GM19467 (cell line): ENCODE data around the gene SLIT3.

Source experiments
- ATAC-seq: cut with Tn5 transposase; IDR thresholded peaks from one replicate; pipeline ENCODE4 v1.9.1; 2021; ENCODE audit warnings: mild to moderate bottlenecking, moderate library complexity; ENCODE audit not compliant: unreplicated experiment

SLIT3 gene

GRCh38 chr5:169272111-169272510 lies 28.8 kb downstream of the SLIT3 start:
- no peak for ATAC-seq

DNA sequence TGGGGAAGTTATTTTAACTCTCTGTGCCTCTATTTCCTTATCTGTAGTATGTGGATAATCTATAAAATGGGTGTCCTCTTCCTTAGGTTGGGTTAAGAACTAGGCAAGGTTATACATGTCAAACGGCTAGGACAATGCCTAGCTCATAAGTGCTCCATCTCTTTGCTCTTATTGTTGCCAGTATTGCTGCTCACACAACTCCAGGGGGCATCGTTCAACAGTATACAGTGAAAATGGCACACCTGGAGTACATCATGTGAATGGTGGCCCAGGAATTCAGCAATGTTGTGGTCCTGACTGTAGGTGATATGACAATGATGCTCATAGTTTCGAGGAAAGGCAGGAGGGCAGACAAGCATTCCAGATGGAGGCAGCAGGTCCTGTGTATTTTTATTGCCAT lies 30.1 kb downstream of the SLIT3 start:
- ATAC-seq, result no peak

GRCh38 chr5:169268019-169268418 lies 32.9 kb downstream of the SLIT3 start:
- ATAC-seq, result no peak

- ATAC-seq, result no peak
Measured at GRCh38 chr5:169265888-169266287, 35.1 kb downstream of the SLIT3 start.

DNA sequence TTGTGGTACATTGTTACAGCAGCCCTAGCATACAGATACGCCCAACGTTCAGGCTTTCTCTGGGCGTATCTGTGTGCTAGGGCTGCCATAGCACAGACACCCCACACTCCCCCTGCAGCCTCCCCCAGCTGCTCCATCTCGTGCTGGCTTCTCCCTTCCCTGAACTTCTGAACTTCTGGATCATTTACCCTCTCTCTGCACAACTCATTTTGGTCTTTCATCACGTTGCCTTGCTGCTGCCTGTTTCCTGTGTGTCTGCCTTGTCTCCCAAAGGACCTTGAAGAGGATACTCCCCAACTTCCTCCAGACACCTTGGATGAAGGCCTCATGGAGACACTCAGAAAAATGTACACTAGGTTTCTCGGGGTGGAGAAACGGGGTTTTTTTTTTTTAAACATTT lies 37.3 kb downstream of the SLIT3 start:
- ATAC-seq, result no peak

- no peak for ATAC-seq
Measured at GRCh38 chr5:169260896-169261569, 39.9 kb downstream of the SLIT3 start.

GRCh38 chr5:169258372-169259000 lies 42.5 kb downstream of the SLIT3 start:
- no peak for ATAC-seq

- ATAC-seq, result no peak
Measured at GRCh38 chr5:169256191-169256590, 44.7 kb downstream of the SLIT3 start.

DNA sequence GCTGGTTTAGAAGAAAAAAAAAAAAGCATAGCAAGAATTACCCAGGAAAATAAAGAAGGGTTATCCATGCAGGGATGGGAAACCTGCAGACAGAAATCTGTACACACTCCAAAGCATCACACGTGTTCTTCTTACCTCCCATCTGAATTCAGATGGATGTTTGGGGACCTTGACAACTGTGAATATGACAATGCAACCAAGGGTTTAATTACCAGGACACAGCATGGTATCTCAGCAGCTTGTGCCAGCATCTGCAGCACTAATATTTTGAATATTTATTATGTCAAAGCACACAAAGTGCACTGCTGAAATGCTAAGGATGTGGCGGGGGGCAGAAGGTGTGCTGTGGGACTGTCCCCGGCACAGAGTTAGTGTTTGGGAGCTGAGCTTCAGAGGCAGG lies 47.9 kb downstream of the SLIT3 start:
- no peak for ATAC-seq

- ATAC-seq, result no peak
Measured at GRCh38 chr5:169251333-169252084, 49.4 kb downstream of the SLIT3 start.

- no peak for ATAC-seq
Measured at GRCh38 chr5:169250887-169251286, 50.1 kb downstream of the SLIT3 start.

- ATAC-seq, result no peak
Measured at GRCh38 chr5:169248996-169249395, 51.9 kb downstream of the SLIT3 start.

DNA sequence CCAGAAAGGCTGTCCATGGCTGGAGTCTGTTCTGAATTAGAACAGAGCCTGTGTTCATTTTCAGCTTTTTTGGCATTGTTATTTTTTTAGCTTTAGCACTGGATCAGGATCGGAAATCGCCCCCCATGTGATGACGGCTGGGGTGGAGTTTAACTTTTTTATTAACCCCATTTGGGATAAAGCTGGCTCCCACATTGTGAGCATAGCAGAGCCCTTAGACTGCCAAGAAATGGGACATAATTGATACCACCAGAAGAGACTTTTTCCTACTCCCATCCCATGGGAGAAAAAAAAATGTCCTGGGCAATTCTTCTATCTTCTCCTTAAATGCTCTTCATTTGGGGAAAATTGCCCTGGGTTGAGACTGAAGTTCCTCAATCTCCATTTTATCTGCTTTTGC lies 52.4 kb downstream of the SLIT3 start:
- ATAC-seq, result no peak

GRCh38 chr5:169244812-169245211 lies 56.1 kb downstream of the SLIT3 start:
- no peak for ATAC-seq

- no peak for ATAC-seq
Measured at GRCh38 chr5:169243651-169244422, 57.1 kb downstream of the SLIT3 start.

DNA sequence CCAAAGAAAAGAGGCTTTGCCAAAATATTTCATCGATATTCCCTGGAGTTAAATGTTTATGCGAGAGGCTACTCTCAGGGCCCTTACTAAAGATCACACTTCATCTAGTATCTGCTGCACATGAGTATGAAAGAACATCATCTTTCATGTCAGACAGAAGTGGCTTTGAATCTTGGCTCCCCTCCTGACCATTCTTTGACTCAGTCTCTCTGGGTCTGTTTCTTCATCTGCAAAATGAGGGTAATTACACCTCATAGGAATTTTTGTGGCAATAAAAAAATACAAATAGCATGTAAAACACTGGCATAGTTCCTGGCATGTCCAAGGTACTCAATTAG lies 58.1 kb downstream of the SLIT3 start:
- ATAC-seq, result no peak

DNA sequence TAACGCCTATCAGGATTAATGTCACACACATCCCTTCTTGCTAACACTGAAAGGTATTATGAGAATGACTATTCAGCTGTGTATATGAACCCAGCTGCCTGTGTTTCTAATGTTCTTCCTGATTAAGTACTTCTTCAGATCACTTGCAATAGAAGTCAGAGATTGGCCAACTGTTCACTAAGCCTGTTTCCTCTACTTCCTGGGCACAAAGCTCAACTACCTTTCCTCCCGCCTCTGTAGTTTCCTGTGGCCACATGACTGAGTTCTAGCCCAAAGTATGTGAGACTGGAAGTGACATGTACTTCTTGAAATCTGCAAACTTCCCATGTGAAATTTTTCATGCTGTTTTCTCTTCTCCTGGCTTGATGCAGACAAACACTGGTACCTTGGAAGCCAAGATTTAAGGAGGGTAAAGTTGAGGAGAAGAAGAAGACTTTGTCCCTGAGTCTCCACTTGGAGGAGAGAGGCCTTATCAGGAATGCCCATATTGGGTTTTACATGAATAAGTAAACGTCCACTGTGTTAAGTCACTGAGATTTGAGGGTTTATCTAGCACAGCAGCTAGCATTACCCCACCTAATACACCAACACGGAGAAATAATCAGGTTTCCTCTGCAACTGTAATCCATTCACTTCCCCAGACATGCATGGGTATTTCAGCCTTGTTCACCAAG lies 58.6 kb downstream of the SLIT3 start:
- ATAC-seq, result no peak

- no peak for ATAC-seq
Measured at GRCh38 chr5:169229342-169229892, 71.5 kb downstream of the SLIT3 start.

- no peak for ATAC-seq
Measured at GRCh38 chr5:169226895-169227294, 74.0 kb downstream of the SLIT3 start.

DNA sequence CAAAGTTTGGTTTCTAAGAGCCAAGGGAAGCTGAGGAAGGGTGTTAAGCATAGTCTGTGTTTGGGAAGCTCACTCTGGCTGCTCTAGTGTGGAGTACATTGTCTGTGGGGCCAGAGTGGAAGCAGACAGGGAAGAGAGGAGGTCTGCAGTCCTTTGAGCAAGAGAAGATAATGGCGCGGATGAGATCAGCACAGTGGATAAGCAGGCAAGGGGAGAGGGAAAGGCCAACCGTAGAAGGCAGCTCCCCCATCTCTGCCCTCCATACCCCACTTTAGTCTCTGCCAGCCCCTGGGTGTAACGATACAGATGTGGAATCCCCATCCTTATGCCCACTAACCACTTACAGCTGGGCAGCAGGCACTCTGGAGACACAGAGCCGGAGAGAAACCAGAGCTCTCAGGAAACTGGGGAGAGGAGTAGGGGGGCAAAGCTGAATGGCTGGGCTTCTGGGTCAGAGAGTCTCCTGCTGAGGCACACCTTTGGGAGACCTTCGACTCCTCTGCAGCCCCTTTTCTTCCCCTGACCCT lies 75.0 kb downstream of the SLIT3 start:
- ATAC-seq, result no peak
